VCaP (cell line): Measurements from ENCODE around the gene NKAIN2.

Experiments
- H3K27ac ChIP-seq: fragments of 450-650 bp; 2 replicates; pipeline ENCODE4 v1.5.1; 2017
- CTCF ChIP-seq: fragments of 450-650 bp; conservative IDR thresholded peaks from 2 replicates; pipeline ENCODE4 v1.5.1; 2017; ENCODE audit warnings: mild to moderate bottlenecking, moderate library complexity

The NKAIN2 gene

GRCh38 chr6:123803504-123804013 is at the start of gene NKAIN2:
Gene NKAIN2, plus strand, starts transcription at chr6:123803865.
- TF ChIP-seq CTCF: no peak
- no peak within 1 kb of the TSS for H3K27ac ChIP-seq

DNA sequence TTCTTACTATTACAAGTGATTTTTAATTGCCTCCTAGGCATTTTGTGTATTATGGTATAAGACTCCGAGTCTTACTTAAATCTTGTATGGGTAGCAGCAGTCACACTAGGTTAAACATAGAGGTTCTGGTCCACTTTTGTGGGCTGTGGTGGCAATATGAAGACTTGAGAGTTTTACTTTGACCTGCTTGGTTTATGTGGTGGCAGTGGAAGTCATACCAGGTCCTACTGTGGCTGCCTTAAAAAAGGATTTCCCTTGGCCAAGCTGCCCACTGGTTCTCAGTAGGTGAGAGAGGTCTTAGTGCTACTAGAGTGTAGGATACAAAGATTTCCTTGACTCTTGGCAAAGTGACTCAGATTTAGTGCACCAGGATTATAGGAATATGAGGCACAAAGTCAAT is 44.2 kb upstream of the NKAIN2 start:
- no peak overlapping the region for H3K27ac ChIP-seq
- no peak for TF ChIP-seq CTCF

DNA sequence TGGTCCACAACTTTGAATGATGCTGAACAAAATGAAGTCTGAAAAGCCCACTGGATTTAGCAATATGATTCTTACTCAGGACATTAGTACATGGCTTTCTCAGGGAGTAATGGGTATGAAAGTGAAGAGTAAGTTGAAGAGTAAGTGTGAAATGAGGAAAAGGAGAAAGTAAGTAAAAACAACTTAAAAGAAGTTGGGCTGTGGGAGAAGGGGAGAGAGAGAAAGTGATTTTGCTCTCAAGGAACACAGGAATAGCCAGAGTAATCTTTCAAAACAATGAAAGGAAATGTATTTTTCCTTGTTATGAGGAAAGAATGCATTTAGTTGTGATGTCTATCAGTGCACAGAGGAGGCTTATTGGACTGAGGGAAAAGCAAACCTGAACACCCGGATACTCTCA is 39.8 kb upstream of the NKAIN2 start:
- no peak overlapping the region for H3K27ac ChIP-seq
- TF ChIP-seq CTCF: no peak

GRCh38 chr6:123764722-123765121 is 38.9 kb upstream of the NKAIN2 start:
- no peak overlapping the region for H3K27ac ChIP-seq
- TF ChIP-seq CTCF: no peak

DNA sequence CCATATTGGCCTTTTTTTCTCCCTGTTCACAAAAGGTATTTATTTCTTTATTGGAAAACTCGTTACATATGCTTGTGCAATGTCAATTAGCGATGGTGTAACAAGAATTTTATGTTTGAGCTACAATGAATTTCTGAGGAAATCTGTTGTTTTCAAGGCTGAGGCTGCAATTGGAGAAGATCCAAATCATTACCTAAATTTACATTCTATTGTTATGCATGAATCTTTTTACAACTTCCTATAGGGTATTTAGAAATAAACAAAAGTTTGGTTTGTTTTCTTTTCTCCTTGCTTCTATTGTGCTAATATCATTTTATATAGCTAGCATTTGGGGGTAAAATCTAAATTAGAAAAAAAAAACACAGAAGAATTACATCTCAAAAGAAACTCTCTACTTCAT is 34.7 kb upstream of the NKAIN2 start:
- no peak for TF ChIP-seq CTCF
- H3K27ac ChIP-seq: no peak overlapping the region

- TF ChIP-seq CTCF: no peak
- no peak overlapping the region for H3K27ac ChIP-seq
These were observed 34.2 kb upstream of the NKAIN2 start for GRCh38 chr6:123769431-123769830.

DNA sequence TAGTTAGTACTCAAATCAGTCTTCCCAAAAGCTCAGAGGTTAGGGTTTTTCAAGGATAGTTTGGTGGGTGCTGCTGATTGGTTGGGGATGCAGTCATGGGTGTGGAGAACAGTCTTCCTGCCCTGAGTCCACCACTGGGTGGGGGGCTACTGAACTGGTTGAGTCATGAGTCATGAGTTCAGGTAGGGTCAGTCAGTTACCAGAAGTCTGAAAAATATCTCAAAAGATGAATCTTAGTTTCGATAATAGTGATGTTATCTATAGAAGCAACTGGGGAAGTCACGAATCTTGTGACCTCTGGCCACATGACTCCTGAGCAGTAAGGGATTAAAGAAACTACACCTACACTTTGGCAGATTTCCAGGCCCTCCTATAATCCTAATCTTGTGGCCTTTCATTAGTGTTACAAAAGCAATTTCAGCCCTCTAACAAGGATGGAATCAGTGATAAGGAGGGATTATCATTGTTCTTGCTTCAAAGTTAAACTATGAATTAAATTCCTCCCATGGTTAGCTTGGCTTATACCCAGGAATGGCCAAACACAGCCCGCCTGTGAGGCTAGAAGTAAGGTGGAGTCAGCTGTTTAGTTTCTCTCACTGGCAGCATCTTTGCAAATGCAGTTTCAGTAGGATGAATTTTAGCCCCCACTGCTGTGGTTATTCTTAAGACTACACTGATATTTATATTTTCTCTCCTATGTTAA is 33.3 kb upstream of the NKAIN2 start:
- no peak overlapping the region for H3K27ac ChIP-seq

More for the DNA sequence above, 33.3 kb upstream of the NKAIN2 start:
- no peak for TF ChIP-seq CTCF
